ENCODE data around the gene CT55.
"Not testable (repeated sequence)": the region's sequence is repeated elsewhere in the genome, so short reads cannot be mapped to it uniquely, and the experiment has no call there.

Gene CT55

GRCh38 chrX:135170877-135171519, at the start of gene CT55:
Gene CT55 (minus strand): TSS chrX:135171398. CDS start chrX:135171171, 227 bp downstream.
- DNase-seq = no peak

GRCh38 chrX:135213200-135213844, 42.1 kb upstream of the CT55 start:
- peak; percentile 41 for DNase-seq

DNA sequence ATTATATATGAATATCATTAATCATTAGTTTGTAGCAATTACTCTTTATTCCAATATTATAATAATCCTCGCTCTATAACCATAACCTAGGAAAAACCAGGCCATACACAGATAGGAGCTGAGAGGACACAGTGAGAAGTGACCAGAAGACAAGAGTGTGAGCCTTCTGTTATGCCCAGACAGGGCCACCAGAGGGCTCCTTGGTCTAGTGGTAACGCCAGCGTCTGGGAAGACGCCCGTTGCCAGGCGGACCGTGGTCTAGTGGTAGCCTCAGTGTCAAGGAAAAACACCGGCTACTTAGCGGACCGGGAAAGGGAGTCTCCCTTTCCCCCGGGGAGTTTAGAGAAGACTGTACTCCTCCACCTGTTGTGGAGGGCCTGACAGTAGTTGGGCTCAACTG, 35.2 kb upstream of the CT55 start:
- peak; percentile 33 for DNase-seq

GRCh38 chrX:135200297-135200696, 29.1 kb upstream of the CT55 start:
- DNase-seq = no peak

GRCh38 chrX:135194684-135195083, 23.5 kb upstream of the CT55 start:
- DNase-seq = no peak

DNA sequence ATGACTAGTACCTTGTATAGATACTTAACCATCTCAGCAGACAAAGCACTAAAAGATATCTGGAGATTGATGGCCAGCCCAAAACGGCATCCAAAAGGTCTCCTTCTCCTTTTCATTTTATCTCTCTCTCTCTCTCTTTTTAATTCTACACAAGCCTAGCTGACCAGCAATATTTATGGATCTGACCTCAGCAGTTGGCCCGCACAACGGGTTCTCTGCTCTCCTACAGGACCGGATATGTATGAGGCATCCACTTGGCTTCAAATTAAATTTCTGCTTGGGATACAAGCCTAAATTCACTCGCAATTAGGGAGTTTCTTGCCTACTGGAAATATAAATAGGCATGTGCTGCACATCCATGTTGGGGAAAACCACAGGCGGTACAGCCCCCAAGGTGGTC, 22.5 kb upstream of the CT55 start:
- DNase-seq = no peak

DNA sequence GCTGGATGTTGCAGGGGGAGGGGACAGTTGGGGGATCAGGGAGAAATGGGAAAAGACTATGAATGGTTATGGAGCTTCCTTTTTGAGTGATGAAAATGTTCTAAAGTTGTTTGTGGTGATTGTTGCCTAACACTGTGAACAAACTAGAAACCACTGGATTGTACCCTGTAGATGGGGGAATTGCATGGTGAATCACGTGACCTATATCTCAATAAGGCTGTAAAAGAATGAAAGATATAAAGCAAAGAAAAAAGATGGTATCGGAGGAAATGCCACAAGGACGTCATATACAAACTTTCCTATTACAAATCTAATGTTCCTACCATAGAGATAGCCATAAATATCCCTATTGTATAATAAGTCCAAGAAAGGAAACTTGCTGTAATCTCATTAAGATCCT, 20.6 kb upstream of the CT55 start:
- DNase-seq = no peak

DNA sequence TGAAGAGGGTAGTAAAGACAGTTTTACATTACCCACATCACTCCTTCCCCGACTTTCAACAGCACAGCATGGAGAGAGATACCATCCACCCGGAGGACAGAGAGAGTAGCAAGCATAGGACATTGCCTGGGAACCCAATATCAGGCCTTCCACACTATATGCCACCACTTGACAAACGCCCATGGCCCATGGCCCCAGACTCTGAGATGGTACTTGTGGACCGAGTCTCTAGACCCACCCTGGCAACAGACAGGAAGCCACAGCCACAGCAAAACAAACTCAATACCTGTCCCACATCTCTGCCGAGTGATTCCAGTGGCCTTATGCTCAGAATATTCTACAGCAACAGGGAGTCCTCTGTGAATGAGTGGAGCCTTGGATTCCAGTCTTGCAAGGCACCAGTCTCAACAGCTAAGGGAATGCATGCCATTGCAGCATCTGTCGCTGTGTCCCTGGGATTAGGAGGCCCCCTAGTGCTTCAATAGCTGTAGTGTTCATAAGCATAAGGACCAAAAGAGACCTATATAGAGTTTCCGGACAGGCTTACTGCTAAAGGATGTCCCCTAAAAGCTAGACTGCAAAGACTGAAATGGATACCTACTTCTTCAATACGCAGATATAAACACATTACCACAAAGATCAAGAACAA, 14.7 kb upstream of the CT55 start:
- DNase-seq = peak; percentile 36

- DNase-seq = no peak
Observed at GRCh38 chrX:135178636-135179035, 7.4 kb upstream of the CT55 start.

DNA sequence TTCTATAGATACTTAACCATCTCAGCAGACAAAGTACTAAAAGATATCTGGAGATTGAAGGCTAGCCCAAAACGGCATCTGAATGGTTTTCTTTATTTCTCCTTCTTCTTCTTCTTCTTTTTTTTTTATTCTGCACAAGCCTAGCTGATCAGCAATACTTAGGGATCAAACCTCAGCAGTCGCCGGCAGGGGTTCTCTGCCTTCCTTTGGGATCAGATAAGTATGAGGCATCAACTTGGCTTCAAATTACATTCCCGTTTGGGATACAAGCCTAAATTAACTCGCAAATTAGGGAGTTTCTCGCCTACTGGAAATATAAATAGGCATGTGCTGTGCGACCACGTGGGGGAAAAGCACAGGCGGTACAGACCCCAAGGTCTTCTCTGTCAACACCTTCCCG, 730 bp downstream of the CT55 start:
- no peak for DNase-seq

GRCh38 chrX:135169534-135169933, 1.7 kb downstream of the CT55 start:
- DNase-seq = not testable (repeated sequence)

DNA sequence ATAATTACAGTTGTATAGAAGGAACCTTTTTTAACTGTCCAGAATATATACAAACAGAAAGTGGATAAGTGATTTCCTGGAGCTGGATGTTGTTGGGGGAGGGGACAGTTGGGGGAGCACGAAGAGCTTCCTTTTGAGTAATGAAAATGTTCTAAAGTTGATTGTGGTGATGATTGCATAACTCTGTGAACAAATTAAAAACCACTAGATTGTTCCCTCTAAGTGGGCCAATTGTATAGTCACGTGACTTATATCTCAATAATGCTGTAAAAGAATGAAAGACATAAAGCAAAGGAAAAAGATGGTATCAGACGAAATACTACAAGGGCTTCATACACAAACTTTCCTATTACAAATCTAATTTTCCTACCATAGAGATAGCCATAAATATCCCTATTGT, 2.7 kb downstream of the CT55 start:
- no peak for DNase-seq

DNA sequence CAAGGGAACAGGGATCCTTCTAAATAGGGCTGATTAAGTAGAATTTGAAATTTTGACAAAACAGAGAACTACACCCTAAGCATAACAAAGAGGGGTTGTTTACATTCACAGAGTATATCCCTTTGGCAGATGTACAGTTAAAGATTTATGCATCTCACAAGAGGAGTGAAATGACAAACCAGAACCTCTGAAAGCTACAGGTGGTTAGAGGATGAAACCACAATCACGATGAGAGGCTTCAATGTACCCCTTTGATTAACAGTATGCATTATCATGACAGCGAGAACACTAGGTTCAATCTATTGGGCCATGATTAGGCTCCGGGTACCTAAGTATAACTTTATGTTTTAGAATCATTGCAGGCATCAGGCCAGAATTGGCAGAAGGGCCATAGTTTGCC, 16.5 kb downstream of the CT55 start:
- not testable (repeated sequence) for DNase-seq

GRCh38 chrX:135126145-135126544, 45.1 kb downstream of the CT55 start:
- not testable (repeated sequence) for DNase-seq

GRCh38 chrX:135120056-135120576, 51.1 kb downstream of the CT55 start, which contains the start of gene ETDB:
Gene ETDB (minus strand): TSS chrX:135120526. CDS start chrX:135119261, 1,265 bp downstream.
- not testable (repeated sequence) for DNase-seq

- DNase-seq = not testable (repeated sequence)
Observed at GRCh38 chrX:135116064-135116463, 55.1 kb downstream of the CT55 start.

GRCh38 chrX:135114392-135114791, 56.8 kb downstream of the CT55 start:
- DNase-seq = no peak

- DNase-seq = no peak
Observed at GRCh38 chrX:135112743-135113142, 58.5 kb downstream of the CT55 start.

- peak; percentile 42 for DNase-seq
Observed at GRCh38 chrX:135112096-135112729, 59.0 kb downstream of the CT55 start.

DNA sequence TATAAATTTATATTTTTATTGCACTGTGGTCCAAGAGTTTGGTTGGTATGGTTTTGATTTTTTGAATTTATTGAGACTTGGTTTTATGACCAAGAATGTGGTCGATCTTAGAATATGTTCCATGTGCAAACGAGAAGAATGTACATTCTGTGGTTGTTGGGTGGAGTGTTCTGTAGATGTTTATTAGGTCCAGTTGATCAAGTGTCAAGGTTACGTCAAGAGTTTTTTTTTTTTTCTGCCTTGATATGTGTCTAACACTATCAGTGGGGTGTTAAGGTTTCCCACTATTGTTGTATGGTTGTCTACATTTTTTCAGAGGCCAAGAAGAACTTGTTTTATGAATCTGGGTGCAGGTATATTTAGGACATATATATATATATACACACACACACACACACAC, 61.6 kb downstream of the CT55 start:
- DNase-seq = no peak
